ENCODE data around the gene EPHB3.

EPHB3 gene

DNA sequence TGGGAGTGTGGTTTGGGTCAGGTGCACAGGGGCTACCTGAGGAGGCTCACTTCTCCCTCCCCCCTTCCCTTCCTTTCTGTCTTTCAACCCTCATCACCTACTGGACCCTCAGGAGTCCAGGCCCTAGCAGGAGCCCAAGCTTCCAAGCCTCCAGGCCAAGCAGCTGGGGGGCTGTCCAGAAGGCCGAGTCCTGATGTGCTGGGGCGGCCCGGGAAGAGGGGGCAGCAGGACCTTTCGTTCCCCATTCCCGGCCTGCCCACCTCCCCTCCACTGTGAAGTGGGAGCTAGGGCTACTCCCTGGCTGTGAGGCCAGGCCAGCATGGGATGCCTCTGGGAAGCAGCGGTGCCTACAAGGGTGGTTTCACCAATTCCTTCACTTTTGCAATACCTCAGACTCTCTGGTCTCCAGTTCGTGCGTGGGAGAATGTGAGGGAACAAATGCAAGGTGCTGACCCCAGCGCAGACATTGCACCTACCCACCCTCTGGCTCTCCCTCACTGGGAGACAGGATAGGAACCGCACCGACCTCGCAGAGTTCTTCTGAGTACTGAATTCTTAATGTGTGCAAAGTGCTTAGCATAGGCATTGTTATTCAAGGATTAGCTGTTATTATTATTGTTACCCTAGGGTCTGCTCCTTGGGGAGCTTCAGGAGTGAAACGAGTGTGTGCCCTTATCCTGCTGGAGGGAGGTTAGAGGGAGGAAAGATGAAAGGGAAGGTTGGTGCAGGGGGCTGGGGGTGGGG, 2.5 kb downstream of the EPHB3 start:
- no peak for DNase-seq (ENCODE audit: low read depth in 2 of 2, low spot score in 1 of 2)

- no peak for DNase-seq (ENCODE audit: low read depth in 2 of 2, low spot score in 1 of 2)
Measured at GRCh38 chr3:184564685-184565385, 3.2 kb downstream of the EPHB3 start.

- DNase-seq (ENCODE audit: low read depth in 2 of 2, low spot score in 1 of 2): no peak
Measured at GRCh38 chr3:184565421-184566211, 4.0 kb downstream of the EPHB3 start.

DNA sequence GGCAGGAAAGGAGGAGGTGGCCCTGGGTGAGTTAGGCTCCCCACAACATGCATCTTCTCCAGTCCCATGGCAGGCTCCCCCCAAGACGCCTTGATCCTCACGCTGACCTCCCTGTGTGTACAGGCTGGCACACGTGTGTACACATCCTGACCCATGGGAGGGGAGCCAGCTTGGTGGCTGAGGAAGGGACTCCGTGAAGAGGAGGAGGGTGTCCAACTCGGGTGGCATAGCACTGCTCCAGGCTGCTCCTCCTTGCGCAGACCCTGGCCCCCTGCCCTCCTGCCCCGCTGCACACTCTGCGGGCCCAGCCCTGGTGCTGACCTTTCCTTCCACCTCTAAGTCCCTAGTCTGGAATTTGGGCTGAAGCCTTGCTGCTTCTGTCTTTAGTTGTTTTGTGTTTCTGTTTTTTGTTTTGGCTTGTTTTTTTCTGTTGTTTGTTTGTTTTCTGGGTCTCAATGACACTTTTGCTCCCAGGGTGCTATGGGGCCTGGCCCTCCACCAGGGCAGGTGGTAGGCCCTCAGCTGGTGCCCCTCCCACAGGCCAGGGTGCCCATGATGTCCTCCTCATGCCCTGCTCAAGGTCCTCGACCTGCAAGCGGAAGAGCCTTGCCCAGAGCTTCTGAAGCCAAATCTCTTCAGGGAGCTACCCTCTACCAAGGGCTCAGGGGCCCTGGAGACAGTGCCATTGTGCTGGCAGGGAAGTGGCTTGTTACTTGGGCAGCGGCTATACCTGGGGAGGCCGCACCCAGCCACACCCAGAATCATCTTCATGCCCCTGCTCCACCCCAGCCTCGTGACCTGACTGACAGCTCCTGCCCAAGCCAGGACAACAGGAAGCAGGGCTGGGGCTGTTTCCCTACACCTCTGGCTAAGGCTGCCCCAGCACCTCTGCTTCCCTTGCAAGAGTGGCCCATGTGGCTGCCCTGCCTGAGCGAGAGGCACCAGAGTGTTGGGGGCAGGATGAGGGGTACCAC, 5.1 kb downstream of the EPHB3 start:
- DNase-seq (ENCODE audit: low read depth in 2 of 2, low spot score in 1 of 2): no peak

DNA sequence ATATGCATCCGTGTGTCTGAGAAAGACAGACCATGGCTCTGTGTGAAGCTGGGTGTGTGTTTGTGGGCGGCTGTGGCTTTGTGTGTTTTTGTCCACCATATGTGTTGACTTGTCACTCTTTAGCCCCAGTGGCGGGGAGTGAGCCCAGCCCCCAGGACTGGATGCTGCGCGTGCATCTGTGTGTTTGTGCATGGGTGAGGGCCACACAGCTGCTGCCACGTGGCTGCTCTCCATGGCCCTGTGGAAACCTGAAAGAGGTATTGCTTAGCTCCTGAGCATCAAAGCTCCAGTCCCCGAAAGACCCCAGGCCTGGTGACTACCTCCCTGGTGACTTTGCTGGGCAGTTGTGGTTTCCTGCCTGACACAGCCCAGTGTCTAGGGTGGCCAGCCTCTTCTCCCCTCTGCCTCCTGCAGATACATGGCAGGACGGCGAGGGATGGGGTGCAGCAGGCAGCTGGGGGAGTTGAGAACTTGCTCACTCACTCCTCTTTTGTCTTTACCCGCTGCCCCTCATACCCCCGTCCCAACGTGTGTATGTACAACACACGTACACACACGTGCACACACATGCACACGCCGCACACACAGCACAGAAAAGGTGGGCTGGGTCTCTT, 6.5 kb downstream of the EPHB3 start:
- no peak for DNase-seq (ENCODE audit: low read depth in 2 of 2, low spot score in 1 of 2)

GRCh38 chr3:184568560-184568923, 7.0 kb downstream of the EPHB3 start:
- DNase-seq (ENCODE audit: low read depth in 2 of 2, low spot score in 1 of 2): no peak

DNA sequence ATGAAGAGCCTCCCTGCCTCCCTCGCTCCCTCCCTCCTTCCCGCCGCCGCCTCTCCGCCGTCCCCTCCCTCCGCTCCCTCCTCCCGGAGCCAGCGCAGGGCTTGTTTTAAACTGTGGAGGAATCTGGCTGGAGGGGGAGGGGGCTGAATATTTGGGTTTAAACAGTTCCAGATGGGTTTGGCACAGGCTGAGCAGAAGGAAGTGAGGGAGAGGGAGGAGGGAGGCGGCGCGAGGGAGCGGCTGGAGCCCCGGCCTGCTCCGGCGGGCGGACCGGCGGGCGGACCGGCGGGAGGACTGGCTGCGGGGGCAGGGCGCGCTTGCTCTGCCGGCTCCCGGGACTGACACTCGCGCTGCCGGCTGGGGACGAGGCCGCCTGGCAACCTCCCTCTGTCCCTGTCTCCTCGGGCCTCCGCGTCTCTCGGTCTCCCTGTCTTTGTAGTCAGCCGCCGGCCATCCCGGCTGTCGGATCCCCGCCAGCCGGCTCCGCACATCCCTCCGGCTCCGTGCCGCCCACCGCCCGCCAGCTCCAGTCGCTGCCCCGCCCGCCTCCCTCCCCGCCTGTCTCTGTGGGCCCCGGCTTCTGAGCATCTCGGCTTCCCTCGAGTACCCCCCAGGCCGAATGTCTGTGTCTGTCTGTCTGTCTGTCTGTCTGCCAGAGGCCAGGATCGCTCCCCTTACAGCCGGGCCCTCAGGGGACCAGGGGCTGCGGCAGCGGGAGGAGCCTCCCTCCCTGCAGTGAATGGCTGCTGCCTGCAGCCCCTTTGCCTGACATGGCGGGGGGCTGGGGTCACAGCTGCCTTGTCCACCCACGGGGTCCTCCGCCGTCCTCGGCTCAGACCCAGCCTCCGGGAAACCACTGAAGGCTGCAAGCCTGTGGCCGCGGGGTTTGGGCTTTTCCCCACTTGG, 7.6 kb downstream of the EPHB3 start:
- no peak for DNase-seq (ENCODE audit: low read depth in 2 of 2, low spot score in 1 of 2)

- no peak for DNase-seq (ENCODE audit: low read depth in 2 of 2, low spot score in 1 of 2)
Measured at GRCh38 chr3:184570035-184570434, 8.4 kb downstream of the EPHB3 start.

- DNase-seq (ENCODE audit: low read depth in 2 of 2, low spot score in 1 of 2): no peak
Measured at GRCh38 chr3:184570489-184570888, 8.9 kb downstream of the EPHB3 start.

GRCh38 chr3:184571750-184572377, 10.3 kb downstream of the EPHB3 start:
- DNase-seq (ENCODE audit: low read depth in 2 of 2, low spot score in 1 of 2): no peak

- DNase-seq (ENCODE audit: low read depth in 2 of 2, low spot score in 1 of 2): no peak
Measured at GRCh38 chr3:184572633-184573270, 11.2 kb downstream of the EPHB3 start.

DNA sequence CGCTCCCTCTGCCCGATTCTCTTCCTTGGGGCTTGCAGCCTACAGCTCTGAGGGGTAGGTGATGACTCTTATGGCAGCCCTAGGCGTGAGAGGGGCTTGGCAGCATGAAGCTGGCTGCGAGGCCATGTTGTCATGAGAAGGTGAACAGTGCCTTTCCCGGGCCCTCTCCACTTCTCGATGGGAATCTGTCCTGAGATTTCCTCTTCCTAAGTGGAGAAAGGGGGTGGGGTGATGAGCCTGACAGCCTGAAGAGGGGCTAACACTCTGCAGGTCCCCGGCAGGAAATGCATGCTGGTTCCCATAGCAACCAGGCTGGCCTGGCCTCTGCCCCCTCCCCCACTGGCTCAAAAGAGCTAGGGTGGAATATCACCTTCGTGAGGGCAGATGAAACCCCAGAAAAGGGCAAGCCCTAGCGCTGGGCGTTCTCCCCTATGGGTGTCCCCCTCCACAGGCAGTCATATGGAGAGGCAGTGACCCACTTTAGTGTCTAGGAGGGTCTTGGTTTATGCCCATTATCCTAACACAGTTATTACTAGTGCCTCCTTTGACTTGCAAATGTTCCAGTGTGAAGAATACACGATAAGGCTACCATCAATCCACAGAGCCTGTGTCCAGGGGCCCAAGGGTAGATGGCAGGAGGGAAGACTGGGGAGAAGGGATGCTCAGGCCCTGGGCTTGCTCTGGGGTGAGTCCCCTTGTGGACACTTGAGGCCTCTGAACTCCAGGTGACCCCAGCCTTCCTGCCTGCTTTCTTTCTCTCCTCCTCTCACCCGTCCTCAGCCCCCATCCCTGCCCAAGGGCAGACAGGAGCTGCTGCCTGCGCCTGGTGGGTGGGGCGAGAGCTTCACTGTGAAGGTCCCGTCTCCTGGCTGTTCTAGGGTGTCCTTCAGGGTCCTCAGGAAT, 13.2 kb downstream of the EPHB3 start:
- no peak for DNase-seq (ENCODE audit: low read depth in 2 of 2, low spot score in 1 of 2)

- no peak for DNase-seq (ENCODE audit: low read depth in 2 of 2, low spot score in 1 of 2)
Measured at GRCh38 chr3:184575701-184576100, 14.1 kb downstream of the EPHB3 start.

DNA sequence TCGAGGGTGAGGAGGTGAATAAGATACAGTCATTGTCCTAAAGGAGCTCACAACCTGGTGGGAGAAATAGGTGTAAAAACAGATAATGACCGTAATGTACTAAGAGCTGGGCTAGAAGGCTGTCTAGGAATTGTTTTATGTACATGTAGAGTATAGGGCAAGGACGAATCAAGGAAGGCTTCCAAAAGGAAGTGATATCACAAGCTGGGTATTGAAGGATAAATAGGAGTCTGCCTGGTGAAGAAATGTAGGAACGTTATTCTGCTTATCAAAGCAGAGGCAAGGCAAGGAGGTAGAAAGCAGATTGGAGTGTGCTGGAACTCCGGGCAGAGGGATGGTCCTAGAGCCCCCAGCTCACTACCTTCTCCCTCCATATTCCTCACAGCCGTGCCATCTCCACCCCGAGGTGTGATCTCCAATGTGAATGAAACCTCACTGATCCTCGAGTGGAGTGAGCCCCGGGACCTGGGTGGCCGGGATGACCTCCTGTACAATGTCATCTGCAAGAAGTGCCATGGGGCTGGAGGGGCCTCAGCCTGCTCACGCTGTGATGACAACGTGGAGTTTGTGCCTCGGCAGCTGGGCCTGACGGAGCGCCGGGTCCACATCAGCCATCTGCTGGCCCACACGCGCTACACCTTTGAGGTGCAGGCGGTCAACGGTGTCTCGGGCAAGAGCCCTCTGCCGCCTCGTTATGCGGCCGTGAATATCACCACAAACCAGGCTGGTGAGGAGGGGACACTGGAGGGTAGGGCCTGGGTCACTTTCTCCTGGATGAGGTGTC, 15.1 kb downstream of the EPHB3 start:
- DNase-seq (ENCODE audit: low read depth in 2 of 2, low spot score in 1 of 2): no peak

DNA sequence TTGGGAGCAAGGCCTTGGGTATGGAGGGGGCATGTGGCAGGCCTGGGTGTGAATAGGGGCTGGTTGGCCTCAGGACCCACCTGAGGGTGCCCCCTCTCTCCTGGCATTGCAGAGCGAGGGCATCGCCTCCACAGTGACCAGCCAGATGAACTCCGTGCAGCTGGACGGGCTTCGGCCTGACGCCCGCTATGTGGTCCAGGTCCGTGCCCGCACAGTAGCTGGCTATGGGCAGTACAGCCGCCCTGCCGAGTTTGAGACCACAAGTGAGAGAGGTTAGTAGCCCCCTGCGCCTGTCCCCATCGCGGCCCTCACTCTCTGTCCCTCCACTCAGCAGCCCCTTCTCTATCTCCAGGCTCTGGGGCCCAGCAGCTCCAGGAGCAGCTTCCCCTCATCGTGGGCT, 16.0 kb downstream of the EPHB3 start:
- no peak for DNase-seq (ENCODE audit: low read depth in 2 of 2, low spot score in 1 of 2)

DNA sequence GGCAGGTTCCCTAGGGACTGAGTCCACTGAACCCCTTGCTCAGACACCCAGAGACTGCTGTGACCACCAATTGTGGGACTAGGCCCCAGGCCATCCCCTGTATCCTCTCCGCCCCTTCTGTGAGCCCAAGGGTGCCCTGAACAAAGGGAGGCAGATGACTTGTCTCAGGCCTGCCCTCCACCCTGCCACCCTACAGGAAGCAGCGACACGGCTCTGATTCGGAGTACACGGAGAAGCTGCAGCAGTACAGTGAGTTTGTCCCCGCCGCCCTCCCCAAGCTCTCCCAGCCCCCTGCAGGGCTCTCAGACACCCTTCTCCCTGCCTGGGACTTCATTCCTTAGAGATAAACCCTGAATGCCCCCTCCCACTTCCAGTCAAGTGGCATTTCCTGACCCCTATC, 16.6 kb downstream of the EPHB3 start:
- no peak for DNase-seq (ENCODE audit: low read depth in 2 of 2, low spot score in 1 of 2)

DNA sequence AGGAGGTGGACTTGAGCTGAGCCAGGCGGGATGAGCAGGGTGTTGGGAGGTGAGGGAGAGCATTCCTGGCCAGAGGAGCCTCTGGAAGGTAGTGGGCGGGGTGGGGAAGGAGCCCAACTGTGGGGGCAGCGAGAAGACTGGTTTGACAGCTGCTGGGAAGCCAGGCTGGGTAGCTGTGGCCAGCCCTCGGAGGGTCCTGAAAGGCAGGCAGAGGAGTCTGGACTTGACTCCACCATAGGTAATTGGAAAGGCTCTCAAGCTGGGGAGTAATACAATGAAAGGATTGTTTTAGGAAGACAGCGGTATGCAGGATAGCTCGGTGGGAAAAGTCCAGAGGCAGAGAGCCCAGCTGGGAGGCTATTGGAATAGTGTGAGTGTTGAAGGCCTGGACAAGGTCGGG, 17.2 kb downstream of the EPHB3 start:
- DNase-seq (ENCODE audit: low read depth in 2 of 2, low spot score in 1 of 2): no peak
